HG03175 (cell line): ENCODE results near the gene LMF1.
"Not testable (repeated sequence)": the region's sequence is repeated elsewhere in the genome, so short reads cannot be mapped to it uniquely, and the experiment has no call there.

Source experiments
- ATAC-seq: cut with Tn5 transposase; IDR thresholded peaks from one replicate; pipeline ENCODE4 v1.9.1; 2021; ENCODE audit warnings: mild to moderate bottlenecking, moderate library complexity; ENCODE audit not compliant: unreplicated experiment

LMF1 gene

GRCh38 chr16:953818-954217 lies 17.0 kb downstream of the LMF1 start:
- ATAC-seq = not testable (repeated sequence)

- ATAC-seq = no peak
Observed at GRCh38 chr16:952321-952720, 18.5 kb downstream of the LMF1 start.

DNA sequence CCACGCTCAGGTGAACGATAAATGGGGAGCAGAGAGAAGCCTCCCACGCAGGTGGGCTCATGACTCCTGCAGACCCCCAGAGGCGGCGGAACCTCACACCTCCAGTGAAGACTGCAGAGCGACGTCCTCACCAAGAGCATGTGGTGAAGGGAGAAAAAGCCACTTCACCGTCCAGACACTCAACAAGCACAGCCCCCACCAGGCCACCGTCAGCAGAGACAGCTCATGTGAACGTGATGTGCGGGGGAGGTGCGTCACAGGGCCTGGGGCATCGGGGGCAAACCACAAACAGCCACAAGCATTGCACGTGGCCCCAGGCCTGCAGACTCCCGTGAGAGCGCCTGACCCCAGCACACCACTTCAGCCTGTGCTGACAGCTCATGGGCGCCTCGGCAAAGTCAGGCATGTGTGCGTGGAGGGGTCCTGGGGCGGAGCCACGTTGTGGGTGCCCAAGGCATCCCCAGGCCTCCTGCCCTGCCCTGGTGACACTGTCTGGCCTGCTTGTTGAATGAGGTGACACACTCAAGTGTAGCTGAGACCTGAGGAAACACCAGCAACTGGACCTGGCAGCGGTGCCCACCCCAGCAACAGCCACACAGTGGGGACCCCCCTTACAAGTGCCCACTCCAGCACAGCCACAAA lies 19.0 kb downstream of the LMF1 start:
- ATAC-seq = no peak

DNA sequence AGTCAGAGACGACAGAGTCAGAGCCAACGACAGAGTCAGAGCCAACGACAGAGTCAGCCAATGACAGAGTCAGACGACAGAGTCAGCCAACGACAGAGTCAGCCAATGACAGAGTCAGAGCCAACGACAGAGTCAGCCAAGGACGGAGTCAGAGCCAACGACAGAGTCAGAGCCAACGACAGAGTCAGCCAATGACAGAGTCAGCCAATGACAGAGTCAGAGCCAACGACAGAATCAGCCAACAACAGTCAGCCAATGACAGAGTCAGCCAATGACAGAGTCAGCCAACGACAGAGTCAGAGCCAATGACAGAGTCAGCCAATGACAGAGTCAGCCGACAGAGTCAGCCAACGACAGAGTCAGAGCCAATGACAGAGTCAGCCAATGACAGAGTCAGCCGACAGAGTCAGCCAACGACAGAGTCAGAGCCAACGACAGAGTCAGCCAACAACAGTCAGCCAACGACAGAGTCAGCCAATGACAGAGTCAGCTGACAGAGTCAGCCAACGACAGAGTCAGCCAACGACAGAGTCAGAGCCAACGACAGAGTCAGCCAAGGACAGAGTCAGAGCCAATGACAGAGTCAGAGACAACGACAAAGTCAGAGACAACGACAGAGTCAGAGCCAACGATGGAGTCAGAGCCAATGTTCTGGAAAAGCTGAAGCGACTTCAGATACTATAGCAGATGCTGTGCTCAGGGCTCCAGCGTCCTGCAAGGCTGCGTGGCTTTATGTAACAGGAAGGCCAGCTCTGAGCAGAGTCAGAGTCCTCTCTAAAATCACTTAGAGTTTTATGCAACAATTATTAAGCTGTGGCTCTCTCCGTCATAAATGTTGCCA lies 19.8 kb downstream of the LMF1 start:
- not testable (repeated sequence) for ATAC-seq

DNA sequence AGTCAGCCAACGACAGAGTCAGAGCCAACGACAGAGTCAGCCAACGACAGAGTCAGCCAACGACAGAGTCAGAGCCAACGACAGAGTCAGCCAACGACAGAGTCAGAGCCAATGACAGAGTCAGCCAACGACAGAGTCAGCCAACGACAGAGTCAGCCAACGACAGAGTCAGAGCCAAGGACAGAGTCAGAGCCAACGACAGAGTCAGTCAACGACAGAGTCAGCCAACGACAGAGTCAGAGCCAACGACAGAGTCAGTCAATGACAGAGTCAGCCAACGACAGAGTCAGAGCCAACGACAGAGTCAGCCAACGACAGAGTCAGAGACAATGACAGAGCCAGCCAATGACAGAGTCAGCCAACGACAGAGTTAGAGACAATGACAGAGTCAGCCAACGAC lies 22.0 kb downstream of the LMF1 start:
- ATAC-seq = not testable (repeated sequence)

DNA sequence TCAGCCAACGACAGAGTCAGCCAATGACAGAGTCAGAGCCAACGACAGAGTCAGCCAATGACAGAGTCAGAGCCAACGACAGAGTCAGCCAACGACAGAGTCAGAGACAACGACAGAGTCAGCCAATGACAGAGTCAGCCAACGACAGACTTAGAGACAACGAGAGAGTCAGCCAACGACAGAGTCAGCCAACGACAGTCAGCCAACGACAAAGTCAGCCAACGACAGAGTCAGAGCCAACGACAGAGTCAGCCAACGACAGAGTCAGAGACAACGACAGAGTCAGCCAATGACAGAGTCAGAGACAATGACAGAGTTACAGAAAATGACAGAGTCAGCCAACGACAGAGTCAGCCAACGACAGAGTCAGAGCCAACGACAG lies 22.9 kb downstream of the LMF1 start:
- ATAC-seq = not testable (repeated sequence)

- ATAC-seq = no peak
Observed at GRCh38 chr16:947255-947921, 23.4 kb downstream of the LMF1 start.

DNA sequence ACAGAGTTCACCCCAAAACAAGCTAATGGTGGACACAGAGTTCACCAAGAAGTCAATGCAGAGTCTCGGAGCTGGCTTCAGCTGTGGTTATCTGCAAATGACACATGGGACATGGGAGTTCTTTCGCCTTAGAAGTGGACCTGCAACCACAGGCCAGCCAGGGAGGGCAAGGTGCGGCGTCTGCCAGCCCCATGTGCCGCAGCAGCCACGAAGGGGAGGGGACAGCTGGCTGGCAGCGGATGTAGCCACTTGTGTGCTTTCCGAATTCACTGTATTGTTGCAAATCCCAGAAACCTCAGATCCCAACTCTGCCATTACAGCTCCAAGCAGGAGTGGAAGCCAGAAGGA lies 24.8 kb downstream of the LMF1 start:
- ATAC-seq = no peak

- no peak for ATAC-seq
Observed at GRCh38 chr16:945271-946047, 25.3 kb downstream of the LMF1 start.

DNA sequence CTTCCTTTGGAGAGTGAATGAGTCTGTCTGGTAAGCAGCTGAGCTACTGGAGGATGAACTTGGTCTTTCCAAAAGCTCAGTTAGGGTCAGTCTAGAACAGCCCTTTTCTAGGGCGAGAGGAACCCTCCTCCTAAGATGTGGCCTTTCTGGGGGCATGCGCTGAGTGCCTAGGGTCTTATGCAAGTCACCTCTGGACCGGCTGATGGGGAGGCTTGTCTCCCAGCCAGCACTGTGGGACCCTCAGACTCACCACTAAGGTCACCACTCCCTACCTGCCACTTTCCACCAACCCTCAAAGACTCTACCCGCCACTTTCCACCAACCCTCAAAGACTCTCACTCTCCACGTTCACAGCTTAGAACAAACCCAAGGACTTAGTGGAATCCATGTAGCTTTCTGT lies 26.8 kb downstream of the LMF1 start:
- no peak for ATAC-seq

DNA sequence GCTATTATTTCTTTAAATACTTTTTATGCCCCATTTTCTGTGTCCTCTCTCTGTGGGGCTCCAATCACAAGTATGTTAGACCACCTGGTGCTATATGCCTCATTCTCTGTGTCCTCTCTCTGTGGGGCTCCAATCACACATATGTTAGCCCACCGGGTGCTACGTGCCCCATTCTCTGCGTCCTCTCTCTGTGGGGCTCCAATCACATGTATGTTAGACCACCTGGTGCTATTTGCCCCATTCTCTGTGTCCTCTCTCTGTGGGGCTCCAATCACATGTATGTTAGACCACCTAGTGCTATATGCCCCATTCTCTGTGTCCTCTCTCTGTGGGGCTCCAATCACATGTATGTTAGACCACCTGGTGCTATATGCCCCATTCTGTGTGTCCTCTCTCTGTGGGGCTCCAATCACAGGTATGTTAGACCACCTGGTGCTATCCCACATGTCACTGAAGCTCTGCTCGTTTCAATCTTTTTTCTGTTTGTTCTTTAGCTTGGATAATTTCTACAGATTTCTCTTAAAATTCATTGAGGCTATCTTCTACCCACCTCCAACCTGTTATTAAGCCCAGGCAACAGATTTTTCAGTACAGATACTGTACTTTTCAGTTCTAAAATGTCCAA lies 28.2 kb downstream of the LMF1 start:
- ATAC-seq = no peak

DNA sequence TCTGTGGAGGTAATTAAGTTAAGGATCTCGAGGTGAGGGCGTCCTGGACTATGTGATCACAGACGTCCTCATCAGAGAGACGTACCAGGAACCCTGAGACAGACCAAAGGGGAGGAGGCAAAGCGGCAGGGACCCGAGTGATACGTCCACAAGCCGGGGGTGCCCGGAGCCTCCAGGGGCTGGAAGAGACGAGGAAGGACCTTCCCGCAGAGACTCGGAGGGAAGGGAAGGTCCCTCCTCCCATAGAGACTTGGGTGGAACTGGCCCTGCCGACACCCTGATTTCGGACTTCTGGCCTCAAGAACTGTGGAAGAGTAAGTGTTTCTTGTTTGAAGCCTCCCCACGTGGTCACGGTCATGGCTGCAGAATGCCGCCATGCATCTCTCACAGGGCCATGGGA lies 30.8 kb downstream of the LMF1 start:
- no peak for ATAC-seq

- ATAC-seq = no peak
Observed at GRCh38 chr16:939311-939710, 31.5 kb downstream of the LMF1 start.

- no peak for ATAC-seq
Observed at GRCh38 chr16:938752-939151, 32.0 kb downstream of the LMF1 start.

GRCh38 chr16:938136-938535 lies 32.6 kb downstream of the LMF1 start:
- ATAC-seq = no peak

- ATAC-seq = no peak
Observed at GRCh38 chr16:937723-938122, 33.1 kb downstream of the LMF1 start.

- ATAC-seq = no peak
Observed at GRCh38 chr16:937311-937710, 33.5 kb downstream of the LMF1 start.

DNA sequence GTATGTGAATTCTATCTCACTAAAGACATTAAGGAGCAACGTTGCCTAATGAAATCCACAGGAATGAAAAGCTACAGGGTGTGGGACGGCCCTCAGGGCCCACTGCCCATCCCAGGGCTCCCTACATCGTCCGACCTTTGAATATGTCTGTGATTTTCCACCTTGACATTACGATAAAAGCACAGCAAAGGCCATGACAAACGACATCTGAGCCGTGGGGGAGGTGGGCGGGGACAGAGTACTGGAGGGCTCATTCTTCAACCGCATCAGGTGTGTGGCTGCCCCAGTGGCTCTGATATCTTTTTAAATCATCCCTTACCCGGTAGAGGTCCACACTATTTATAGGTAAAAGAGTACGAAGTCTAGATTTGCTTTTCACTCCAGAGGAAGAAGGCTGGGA lies 35.1 kb downstream of the LMF1 start:
- ATAC-seq = no peak

- no peak for ATAC-seq
Observed at GRCh38 chr16:934178-934577, 36.6 kb downstream of the LMF1 start.

GRCh38 chr16:933581-933980 lies 37.2 kb downstream of the LMF1 start:
- no peak for ATAC-seq

GRCh38 chr16:932831-933330 lies 37.9 kb downstream of the LMF1 start:
- ATAC-seq = no peak
